H9 (cell line): Measurements from ENCODE around the gene GCHFR. TPM values are rescaled to one million over a fixed set of nuclear protein-coding genes. Genes with fewer than 3 reads are reported as not detected.

Experiments used
- DNase-seq: peaks from one replicate; pipeline ENCODE4 v3.0.0-alpha.2; 2017
- H2AFZ ChIP-seq: one replicate; pipeline ENCODE4 v1.6.1; 2013; ENCODE audit warnings: mild to moderate bottlenecking, low read length, control low read depth, moderate library complexity
- H2AK5ac ChIP-seq: 2 replicates; pipeline ENCODE4 v1.6.1; 2013; ENCODE audit warnings: low read length, control low read depth, mixed read lengths; ENCODE audit not compliant: insufficient read length
- H2BK120ac ChIP-seq: one replicate; pipeline ENCODE4 v1.6.1; 2013; ENCODE audit warnings: low read depth, mild to moderate bottlenecking, low read length, control low read depth, inconsistent platforms; ENCODE audit not compliant: poor library complexity, severe bottlenecking
- H2BK12ac ChIP-seq: 2 replicates; pipeline ENCODE4 v1.6.1; 2013; ENCODE audit warnings: low read length, control low read depth, mixed read lengths, low read depth; ENCODE audit not compliant: insufficient read length
- H2BK15ac ChIP-seq: 2 replicates; pipeline ENCODE4 v1.6.1; 2013; ENCODE audit warnings: low read depth, low read length, control low read depth
- H2BK20ac ChIP-seq: one replicate; pipeline ENCODE4 v1.6.1; 2013; ENCODE audit warnings: low read depth, mild to moderate bottlenecking, low read length, control low read depth, inconsistent platforms; ENCODE audit not compliant: poor library complexity, severe bottlenecking
- H2BK5ac ChIP-seq: 2 replicates; pipeline ENCODE4 v1.6.1; 2013; ENCODE audit warnings: low read length, control low read depth, mixed read lengths; ENCODE audit not compliant: insufficient read length
- H3K14ac ChIP-seq: 2 replicates; pipeline ENCODE4 v1.6.1; 2013; ENCODE audit warnings: low read length, control low read depth; ENCODE audit not compliant: insufficient read depth
- H3K18ac ChIP-seq: 2 replicates; pipeline ENCODE4 v1.6.1; 2013; ENCODE audit warnings: low read depth, mild to moderate bottlenecking, mixed read lengths, low read length, control low read depth; ENCODE audit not compliant: insufficient read length
- H3K23ac ChIP-seq: 2 replicates; pipeline ENCODE4 v1.6.1; 2013; ENCODE audit warnings: low read length, control low read depth, mixed read lengths, low read depth; ENCODE audit not compliant: insufficient read length
- H3K23me2 ChIP-seq: 2 replicates; pipeline ENCODE4 v1.6.1; 2013; ENCODE audit warnings: low read depth, mild to moderate bottlenecking, mixed read lengths, low read length, control low read depth; ENCODE audit not compliant: insufficient read length, poor library complexity, severe bottlenecking
- H3K27ac ChIP-seq: 2 replicates; pipeline ENCODE4 v1.5.1; 2013; ENCODE audit warnings: low read length, control low read depth, mixed read lengths, low read depth; ENCODE audit not compliant: insufficient read length
- H3K27me3 ChIP-seq: 2 replicates; pipeline ENCODE4 v1.6.1; 2013; ENCODE audit warnings: low read length, control low read depth, inconsistent platforms; ENCODE audit not compliant: insufficient read depth
- H3K4ac ChIP-seq: 2 replicates; pipeline ENCODE4 v1.6.1; 2013; ENCODE audit warnings: low read depth, mild to moderate bottlenecking, control low read depth, inconsistent platforms, low read length, moderate library complexity
- H3K4me1 ChIP-seq: 2 replicates; pipeline ENCODE4 v1.6.1; 2013; ENCODE audit warnings: low read length, control low read depth, inconsistent platforms; ENCODE audit not compliant: insufficient read depth
- H3K4me2 ChIP-seq: 2 replicates; pipeline ENCODE4 v1.6.1; 2013; ENCODE audit warnings: low read length, control low read depth, mixed read lengths; ENCODE audit not compliant: insufficient read length, insufficient read depth
- H3K56ac ChIP-seq: 2 replicates; pipeline ENCODE4 v1.6.1; 2013; ENCODE audit warnings: low read depth, mild to moderate bottlenecking, mixed read lengths, low read length, control low read depth; ENCODE audit not compliant: insufficient read length
- H3K79me1 ChIP-seq: 2 replicates; pipeline ENCODE4 v1.6.1; 2013; ENCODE audit warnings: low read depth, mild to moderate bottlenecking, moderate library complexity, low read length, control low read depth, inconsistent platforms; ENCODE audit not compliant: insufficient read depth, poor library complexity, severe bottlenecking
- H3K79me2 ChIP-seq: 2 replicates; pipeline ENCODE4 v1.6.1; 2013; ENCODE audit warnings: low read length, control low read depth, inconsistent platforms; ENCODE audit not compliant: insufficient read depth
- H3K9ac ChIP-seq: 2 replicates; pipeline ENCODE4 v1.6.1; 2013; ENCODE audit warnings: low read length, control low read depth, mixed read lengths; ENCODE audit not compliant: insufficient read length; ENCODE audit errors: extremely low read depth
- H3K9me3 ChIP-seq: one replicate; pipeline ENCODE4 v1.6.1; 2013; ENCODE audit warnings: low read depth, low read length, inconsistent platforms; ENCODE audit not compliant: control insufficient read depth
- H3T11ph ChIP-seq: one replicate; pipeline ENCODE4 v1.6.1; 2013; ENCODE audit warnings: mild to moderate bottlenecking, low read length, control low read depth, inconsistent platforms
- H4K20me1 ChIP-seq: one replicate; pipeline ENCODE4 v1.6.1; 2013; ENCODE audit not compliant: control insufficient read depth, insufficient read length, insufficient read depth
- H4K5ac ChIP-seq: 2 replicates; pipeline ENCODE4 v1.6.1; 2013; ENCODE audit warnings: low read depth, mild to moderate bottlenecking, mixed read lengths, low read length, control low read depth; ENCODE audit not compliant: insufficient read length
- H4K8ac ChIP-seq: replicated peaks from 2 replicates; pipeline ENCODE4 v1.6.1; 2013; ENCODE audit warnings: low read length, control low read depth, mixed read lengths, low read depth; ENCODE audit not compliant: insufficient read length
- H4K91ac ChIP-seq: 2 replicates; pipeline ENCODE4 v1.6.1; 2013; ENCODE audit warnings: low read depth, mild to moderate bottlenecking, moderate library complexity, mixed read lengths, low read length, control low read depth; ENCODE audit not compliant: insufficient read length
- H3K27ac Mint-ChIP-seq, 3 experiments: 2 replicates in 2 of 3; 3 replicates in 1 of 3; pipeline ENCODE4 v1.8.0; 2020 to 2021; ENCODE audit warnings: mixed read lengths in 3 of 3, mild to moderate bottlenecking in 1 of 3, moderate library complexity in 1 of 3
- H3K27me3 Mint-ChIP-seq: 2 replicates; pipeline ENCODE4 v1.8.0; 2021; ENCODE audit warnings: low read depth, mild to moderate bottlenecking, moderate library complexity, mixed read lengths
- H3K36me3 Mint-ChIP-seq, 3 experiments: 2 replicates in 2 of 3; 3 replicates in 1 of 3; pipeline ENCODE4 v1.8.0; 2020 to 2021; ENCODE audit warnings: low read depth in 3 of 3, mixed read lengths in 3 of 3; ENCODE audit not compliant: insufficient read depth in 1 of 3
- H3K4me1 Mint-ChIP-seq, 2 experiments: 2 replicates each; pipeline ENCODE4 v1.8.0; 2020; ENCODE audit warnings: mixed read lengths in 2 of 2
- H3K4me3 Mint-ChIP-seq, 2 experiments: 2 replicates in 1 of 2; 3 replicates in 1 of 2; pipeline ENCODE4 v1.8.0; 2020 to 2021; ENCODE audit warnings: mild to moderate bottlenecking in 2 of 2, mixed read lengths in 2 of 2, moderate library complexity in 1 of 2
- H3K9me3 Mint-ChIP-seq, 2 experiments: 2 replicates in 1 of 2; 3 replicates in 1 of 2; pipeline ENCODE4 v1.8.0; 2020; ENCODE audit warnings: mild to moderate bottlenecking in 2 of 2, mixed read lengths in 2 of 2, moderate library complexity in 1 of 2
- WGBS: extraction: QIAGEN DNeasy Blood & Tissue Kit; methylation state at CpG from one replicate; pipeline ENCODE4 v1.1.7; 2013; ENCODE audit warnings: missing lambda C conversion rate, low lambda C conversion rate, mixed read lengths; ENCODE audit not compliant: insufficient read length; ENCODE audit errors: extremely low coverage; 5-methylcytosine and 5-hydroxymethylcytosine counted together
- total RNA-seq: library from RNA; stranded (reverse); gene quantifications from 2 replicates; pipeline ENCODE4 v1.2.1, GENCODE V29; 2021
- TF ChIP-seq, protein P1 (sequence below): fragments of 200-600 bp; sonication (generic); conservative IDR thresholded peaks from 3 replicates; pipeline ENCODE4 v1.8.0; 2021; ENCODE audit warnings: antibody characterized with exemption, mild to moderate bottlenecking

GCHFR gene
- total RNA-seq, 1 experiment from 2014 or later = 37.0 TPM

DNA sequence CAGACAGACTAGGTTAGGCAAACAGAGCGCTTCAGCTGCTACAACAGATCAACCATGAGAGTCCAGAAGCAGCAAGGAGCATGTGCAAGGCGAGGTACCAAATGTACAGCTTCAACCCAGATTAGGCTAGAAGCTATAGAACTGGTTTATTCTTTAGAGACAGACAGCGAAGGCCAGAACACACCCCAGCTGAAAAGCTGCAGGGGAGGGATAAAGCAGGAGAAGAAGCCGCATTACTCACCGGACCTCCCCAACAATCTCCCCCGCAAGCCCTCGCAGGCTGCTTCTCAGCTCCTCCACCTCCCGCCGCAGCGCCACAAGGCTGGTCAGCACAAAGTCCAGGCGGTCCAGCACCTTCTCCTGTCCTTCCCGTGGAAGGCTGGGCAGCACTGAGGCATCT is 12.1 kb upstream of the GCHFR start:
- Histone ChIP-seq H3K79me2 (no peaks in the 10 kb centered on the region), H3K27me3 (no peaks in the 10 kb centered on the region), H3K9me3 (no peaks in the 10 kb centered on the region), H2BK5ac (no peak overlapping the region), H3K4ac (no peak overlapping the region), H3K9ac (no peak overlapping the region), H4K91ac (no peak overlapping the region), H3K4me2 (no peak overlapping the region), H3K79me1 (no peaks in the 10 kb centered on the region), H2AK5ac (no peak overlapping the region), H3K4me1 (no peaks in the 10 kb centered on the region), H3K56ac (no peak overlapping the region), H3K18ac (no peak overlapping the region), H4K20me1 (no peaks in the 10 kb centered on the region), H2BK15ac (no peak overlapping the region), H4K5ac (no peak overlapping the region), H2BK20ac (no peak overlapping the region), H3K14ac (no peak overlapping the region), H3T11ph (no peak overlapping the region), H2BK12ac (no peak overlapping the region), H4K8ac (no peak overlapping the region), H3K23me2 (peaks cover 3% of the 10 kb centered on the region), H3K27ac (no peak overlapping the region), H2BK120ac (no peak overlapping the region), H3K23ac (no peak overlapping the region), H2AFZ (no peak overlapping the region)
- no peak for DNase-seq
- peaks cover 10 to 20% of the 10 kb centered on the region in 2 experiments for H3K4me1 Mint-ChIP-seq
- no peak overlapping the region for H3K4me3 Mint-ChIP-seq
- TF ChIP-seq, protein P1, sequence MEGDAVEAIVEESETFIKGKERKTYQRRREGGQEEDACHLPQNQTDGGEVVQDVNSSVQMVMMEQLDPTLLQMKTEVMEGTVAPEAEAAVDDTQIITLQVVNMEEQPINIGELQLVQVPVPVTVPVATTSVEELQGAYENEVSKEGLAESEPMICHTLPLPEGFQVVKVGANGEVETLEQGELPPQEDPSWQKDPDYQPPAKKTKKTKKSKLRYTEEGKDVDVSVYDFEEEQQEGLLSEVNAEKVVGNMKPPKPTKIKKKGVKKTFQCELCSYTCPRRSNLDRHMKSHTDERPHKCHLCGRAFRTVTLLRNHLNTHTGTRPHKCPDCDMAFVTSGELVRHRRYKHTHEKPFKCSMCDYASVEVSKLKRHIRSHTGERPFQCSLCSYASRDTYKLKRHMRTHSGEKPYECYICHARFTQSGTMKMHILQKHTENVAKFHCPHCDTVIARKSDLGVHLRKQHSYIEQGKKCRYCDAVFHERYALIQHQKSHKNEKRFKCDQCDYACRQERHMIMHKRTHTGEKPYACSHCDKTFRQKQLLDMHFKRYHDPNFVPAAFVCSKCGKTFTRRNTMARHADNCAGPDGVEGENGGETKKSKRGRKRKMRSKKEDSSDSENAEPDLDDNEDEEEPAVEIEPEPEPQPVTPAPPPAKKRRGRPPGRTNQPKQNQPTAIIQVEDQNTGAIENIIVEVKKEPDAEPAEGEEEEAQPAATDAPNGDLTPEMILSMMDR = no peak
- no peak overlapping the region for H3K27ac Mint-ChIP-seq
- H3K36me3 Mint-ChIP-seq = peaks cover 4 to 20% (median 14%) of the 10 kb centered on the region in 3 experiments; a peak in 5 of 7 replicates
- H3K27me3 Mint-ChIP-seq = no peaks in the 10 kb centered on the region
- WGBS = no CpG with 5 or more reads among the region's 12 CpGs
- no peaks in the 10 kb centered on the region for H3K9me3 Mint-ChIP-seq
